Neural progenitor cell (in vitro differentiated cells): ENCODE measurements around the gene OGG1.

ENCODE experiments used
- CTCF ChIP-seq: fragments of 200-600 bp; sonication (generic); IDR thresholded peaks from 2 replicates; pipeline ENCODE4 v1.5.1; 2017; ENCODE audit warnings: antibody characterized with exemption, mild to moderate bottlenecking
- EZH2 ChIP-seq: fragments of 200-600 bp; sonication (generic); IDR thresholded peaks from 2 replicates; pipeline ENCODE4 v1.6.1; 2017; ENCODE audit warnings: antibody characterized with exemption, mild to moderate bottlenecking, moderate library complexity
- EZH2phosphoT487 ChIP-seq: fragments of 200-600 bp; sonication (generic); IDR thresholded peaks from 2 replicates; pipeline ENCODE4 v1.6.1; 2017; ENCODE audit warnings: antibody characterized with exemption

GRCh38 chr3:9712415-9712814 is 37.3 kb upstream of the OGG1 start:
- TF ChIP-seq CTCF: no peak
- TF ChIP-seq EZH2: no peak
- TF ChIP-seq EZH2phosphoT487: no peak
